Liver (tissue), 9 donors: Measurements from ENCODE around the gene KCNMB2. TPM values are rescaled to one million over a fixed set of nuclear protein-coding genes. Genes with fewer than 3 reads are reported as not detected.

Source experiments
- DNase-seq: peaks from one replicate; pipeline ENCODE4 v3.0.0-alpha.2; 2017; ENCODE audit warnings: low spot score
- H3K27ac ChIP-seq, 2 donors: one replicate each; pipeline ENCODE4 v1.7.0; 2013; ENCODE audit warnings: inconsistent platforms in 2 of 2, low read length in 2 of 2, control low read depth in 1 of 2, low read depth in 1 of 2, mild to moderate bottlenecking in 1 of 2
- H3K27me3 ChIP-seq, 4 donors: one replicate each; pipeline versions ENCODE4 v1.6.1 to v1.7.0; 2013; ENCODE audit warnings: low read length in 3 of 4, inconsistent platforms in 1 of 4, mild to moderate bottlenecking in 1 of 4, moderate library complexity in 1 of 4; ENCODE audit not compliant: control insufficient read depth in 4 of 4, insufficient read depth in 4 of 4
- H3K36me3 ChIP-seq, 4 donors: one replicate each; pipeline versions ENCODE4 v1.6.1 to v1.7.0; 2013; ENCODE audit warnings: low read length in 3 of 4, mild to moderate bottlenecking in 3 of 4, low read depth in 1 of 4, moderate library complexity in 1 of 4; ENCODE audit not compliant: control insufficient read depth in 4 of 4, insufficient read depth in 3 of 4
- H3K4me1 ChIP-seq, 4 donors: one replicate each; pipeline versions ENCODE4 v1.6.1 to v1.7.0; 2013; ENCODE audit warnings: low read length in 3 of 4, mild to moderate bottlenecking in 3 of 4, moderate library complexity in 1 of 4; ENCODE audit not compliant: control insufficient read depth in 4 of 4, insufficient read depth in 4 of 4
- H3K4me3 ChIP-seq, 3 donors: one replicate each; pipeline versions ENCODE4 v1.6.1 to v1.7.0; 2013; ENCODE audit warnings: low read length in 3 of 3, control low read depth in 1 of 3, low read depth in 1 of 3, mild to moderate bottlenecking in 1 of 3
- H3K9ac ChIP-seq, 2 donors: one replicate each; pipeline ENCODE4 v1.7.0; 2013; ENCODE audit warnings: low read length in 2 of 2, mild to moderate bottlenecking in 2 of 2, moderate library complexity in 2 of 2, control low read depth in 1 of 2, low read depth in 1 of 2
- H3K9me3 ChIP-seq, 4 donors: one replicate each; pipeline versions ENCODE4 v1.6.1 to v1.7.0; 2013; ENCODE audit warnings: low read length in 3 of 4; ENCODE audit not compliant: control insufficient read depth in 4 of 4
- EGR1 ChIP-seq, 2 donors: IDR thresholded peaks; 2 replicates each; pipeline ENCODE4 v1.6.1; 2016 to 2018; ENCODE audit warnings: antibody characterized with exemption in 2 of 2, low read depth in 2 of 2
- FOXA1 ChIP-seq: IDR thresholded peaks from 2 replicates; pipeline ENCODE4 v1.6.1; 2016; ENCODE audit warnings: antibody characterized with exemption
- FOXA2 ChIP-seq: IDR thresholded peaks from 2 replicates; pipeline ENCODE4 v1.6.1; 2016; ENCODE audit warnings: antibody characterized with exemption
- GABPA ChIP-seq, 2 donors: IDR thresholded peaks in 1 of 2; conservative IDR thresholded peaks in 1 of 2; 2 replicates each; pipeline ENCODE4 v1.6.1; 2016; ENCODE audit warnings: antibody characterized with exemption in 2 of 2, mild to moderate bottlenecking in 1 of 2, moderate library complexity in 1 of 2
- HNF4A ChIP-seq, 2 donors: conservative IDR thresholded peaks; 2 replicates each; pipeline ENCODE4 v1.6.1; 2016; ENCODE audit warnings: antibody characterized with exemption in 2 of 2, mild to moderate bottlenecking in 2 of 2
- HNF4G ChIP-seq: IDR thresholded peaks from 2 replicates; pipeline ENCODE4 v1.6.1; 2016; ENCODE audit warnings: antibody characterized with exemption
- JUND ChIP-seq, 2 donors: IDR thresholded peaks; 2 replicates each; pipeline ENCODE4 v1.6.1; 2016; ENCODE audit warnings: antibody characterized with exemption in 2 of 2
- NR2F2 ChIP-seq: IDR thresholded peaks from 2 replicates; pipeline ENCODE4 v1.6.1; 2016; ENCODE audit warnings: antibody characterized with exemption
- RAD21 ChIP-seq, 2 donors: IDR thresholded peaks; 2 replicates each; pipeline ENCODE4 v1.6.1; 2016; ENCODE audit warnings: antibody characterized with exemption in 2 of 2, mild to moderate bottlenecking in 2 of 2
- RXRA ChIP-seq, 2 donors: IDR thresholded peaks; 2 replicates each; pipeline ENCODE4 v1.6.1; 2017 to 2018; ENCODE audit warnings: antibody characterized with exemption in 2 of 2, mild to moderate bottlenecking in 1 of 2
- SP1 ChIP-seq: IDR thresholded peaks from 2 replicates; pipeline ENCODE4 v1.6.1; 2018; ENCODE audit warnings: antibody characterized with exemption, mild to moderate bottlenecking
- TAF1 ChIP-seq: conservative IDR thresholded peaks from 2 replicates; pipeline ENCODE4 v1.6.1; 2016; ENCODE audit warnings: antibody characterized with exemption, mild to moderate bottlenecking
- YY1 ChIP-seq: IDR thresholded peaks from 2 replicates; pipeline ENCODE4 v1.6.1; 2016; ENCODE audit warnings: antibody characterized with exemption, mild to moderate bottlenecking
- WGBS: extraction: QIAGEN DNeasy Blood & Tissue Kit; methylation state at CpG from one replicate; pipeline ENCODE4 v1.1.7; 2013; 5-methylcytosine and 5-hydroxymethylcytosine counted together
- polyA plus RNA-seq, 2 donors: library from polyadenylated mRNA; stranded (reverse) in 1 of 2; unstranded in 1 of 2; fragments of 200-250 nt in 1 of 2; fragments of >200 nt in 1 of 2; fragmentation: Nextera tagmentation in 1 of 2; extraction: Ambion mirVana in 1 of 2; gene quantifications; one replicate each; pipeline versions ENCODE4 v1.2.1 to v1.2.3, GENCODE V29; 2013 to 2015
- total RNA-seq, 2 donors: library from RNA; depleted of rRNA; stranded (reverse); fragments of >200 nt; gene quantifications; one replicate each; pipeline ENCODE4 v1.2.3, GENCODE V29; 2014
- TF ChIP-seq, protein P1 (sequence below): fragments of 150-350 bp; IDR thresholded peaks from 2 replicates; pipeline ENCODE4 v1.5.1; 2017; ENCODE audit warnings: improper control_type of control experiment, low read depth, low read length; ENCODE audit not compliant: missing input control
- TF ChIP-seq, protein P2 (sequence below): IDR thresholded peaks from 2 replicates; pipeline ENCODE4 v1.6.1; 2016; ENCODE audit warnings: antibody characterized with exemption
- TF ChIP-seq, protein P3 (sequence below): IDR thresholded peaks from 2 replicates; pipeline ENCODE4 v1.6.1; 2016; ENCODE audit warnings: antibody characterized with exemption
- donor health status: healthy.
- donor health status: healthy.
- donor health status: healthy.
- donor health status: healthy.
- donor health status: healthy.

The KCNMB2 gene
- total and polyA plus RNA-seq, 4 donors, result 0.08 to 0.33 (median 0.16) TPM; not detected in 1

DNA sequence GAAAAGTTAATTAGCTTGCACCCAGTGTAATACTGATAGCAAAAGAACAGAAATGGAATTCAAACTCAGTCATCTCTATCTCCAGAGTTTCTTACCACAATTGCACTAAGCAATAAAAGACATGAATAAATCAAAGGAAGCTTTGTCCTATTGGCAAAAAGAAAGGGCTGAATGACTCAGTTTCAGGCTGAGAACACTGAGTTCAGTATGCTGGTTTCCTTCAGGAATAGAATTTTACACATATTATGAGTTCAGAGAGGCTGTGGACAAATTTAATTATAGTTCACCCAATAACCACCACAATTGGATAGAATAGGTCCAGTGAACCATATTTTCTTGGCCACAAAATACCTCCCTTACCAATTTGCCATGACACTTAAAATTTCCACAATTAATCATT is 249.7 kb downstream of the KCNMB2 start:
- no peak for DNase-seq
- TF ChIP-seq, protein P1, sequence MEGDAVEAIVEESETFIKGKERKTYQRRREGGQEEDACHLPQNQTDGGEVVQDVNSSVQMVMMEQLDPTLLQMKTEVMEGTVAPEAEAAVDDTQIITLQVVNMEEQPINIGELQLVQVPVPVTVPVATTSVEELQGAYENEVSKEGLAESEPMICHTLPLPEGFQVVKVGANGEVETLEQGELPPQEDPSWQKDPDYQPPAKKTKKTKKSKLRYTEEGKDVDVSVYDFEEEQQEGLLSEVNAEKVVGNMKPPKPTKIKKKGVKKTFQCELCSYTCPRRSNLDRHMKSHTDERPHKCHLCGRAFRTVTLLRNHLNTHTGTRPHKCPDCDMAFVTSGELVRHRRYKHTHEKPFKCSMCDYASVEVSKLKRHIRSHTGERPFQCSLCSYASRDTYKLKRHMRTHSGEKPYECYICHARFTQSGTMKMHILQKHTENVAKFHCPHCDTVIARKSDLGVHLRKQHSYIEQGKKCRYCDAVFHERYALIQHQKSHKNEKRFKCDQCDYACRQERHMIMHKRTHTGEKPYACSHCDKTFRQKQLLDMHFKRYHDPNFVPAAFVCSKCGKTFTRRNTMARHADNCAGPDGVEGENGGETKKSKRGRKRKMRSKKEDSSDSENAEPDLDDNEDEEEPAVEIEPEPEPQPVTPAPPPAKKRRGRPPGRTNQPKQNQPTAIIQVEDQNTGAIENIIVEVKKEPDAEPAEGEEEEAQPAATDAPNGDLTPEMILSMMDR, result no peak
- no peak for TF ChIP-seq RXRA (IDR thresholded peaks at IDR 0.05)
- TF ChIP-seq, protein P2, sequence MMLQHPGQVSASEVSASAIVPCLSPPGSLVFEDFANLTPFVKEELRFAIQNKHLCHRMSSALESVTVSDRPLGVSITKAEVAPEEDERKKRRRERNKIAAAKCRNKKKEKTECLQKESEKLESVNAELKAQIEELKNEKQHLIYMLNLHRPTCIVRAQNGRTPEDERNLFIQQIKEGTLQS, result no peak
- H3K4me3 ChIP-seq, result no peak overlapping the region
- H3K27ac ChIP-seq, result no peak overlapping the region
- peaks cover 0 to 10% (median 3%) of the 10 kb centered on the region in 4 donors for H3K9me3 ChIP-seq
- H3K4me1 ChIP-seq, result no peaks in the 10 kb centered on the region
- H3K9ac ChIP-seq, result no peak overlapping the region
- H3K27me3 ChIP-seq, result no peaks in the 10 kb centered on the region
- no peaks in the 10 kb centered on the region for H3K36me3 ChIP-seq

DNA sequence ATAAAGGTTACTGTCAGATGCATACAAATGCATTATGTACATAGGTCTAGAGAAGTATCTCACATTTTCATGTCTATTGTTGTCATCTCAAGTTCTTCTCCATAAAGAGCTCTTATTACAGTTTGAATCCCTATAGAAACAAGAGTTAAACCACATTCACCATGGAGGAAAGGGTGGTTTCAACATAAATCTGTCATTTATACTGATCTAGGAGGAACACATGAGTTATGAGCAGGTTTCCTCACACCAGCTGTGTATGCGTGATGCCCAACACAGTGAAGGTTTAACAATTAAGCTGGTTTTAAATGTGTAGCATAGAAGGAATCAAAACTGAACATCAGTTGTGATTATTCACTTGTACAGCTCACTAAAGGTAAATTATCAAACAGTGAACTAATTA is 251.7 kb downstream of the KCNMB2 start:
- H3K4me3 ChIP-seq, result no peak overlapping the region
- no peaks in the 10 kb centered on the region for H3K36me3 ChIP-seq
- H3K9me3 ChIP-seq, result peaks cover 0 to 10% (median 3%) of the 10 kb centered on the region in 4 donors
- H3K27ac ChIP-seq, result no peak overlapping the region
- no peaks in the 10 kb centered on the region for H3K27me3 ChIP-seq
- H3K4me1 ChIP-seq, result no peaks in the 10 kb centered on the region
- WGBS, result 37% methylated on average over 1 of the region's 1 CpG
- TF ChIP-seq GABPA (IDR thresholded peaks at IDR 0.05 in 1 of 2, conservative IDR thresholded peaks at IDR 0.05 in 1 of 2), result no peak
- TF ChIP-seq, protein P1, result no peak
- TF ChIP-seq FOXA1, result no peak
- no peak for TF ChIP-seq JUND (IDR thresholded peaks at IDR 0.05)
- no peak for TF ChIP-seq YY1
- no peak for TF ChIP-seq TAF1
- TF ChIP-seq RAD21 (IDR thresholded peaks at IDR 0.05), result no peak
- TF ChIP-seq, protein P3, sequence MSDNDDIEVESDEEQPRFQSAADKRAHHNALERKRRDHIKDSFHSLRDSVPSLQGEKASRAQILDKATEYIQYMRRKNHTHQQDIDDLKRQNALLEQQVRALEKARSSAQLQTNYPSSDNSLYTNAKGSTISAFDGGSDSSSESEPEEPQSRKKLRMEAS, result no peak
- no peak for TF ChIP-seq HNF4A (conservative IDR thresholded peaks at IDR 0.05)
- no peak for TF ChIP-seq RXRA (IDR thresholded peaks at IDR 0.05)
- TF ChIP-seq FOXA2, result no peak
- no peak for TF ChIP-seq NR2F2
- TF ChIP-seq EGR1 (IDR thresholded peaks at IDR 0.05; ENCODE audit: low read depth in 2 of 2), result no peak
- TF ChIP-seq HNF4G, result no peak
- no peak for TF ChIP-seq SP1
- TF ChIP-seq, protein P2, result no peak
- no peak overlapping the region for H3K9ac ChIP-seq
- no peak for DNase-seq
